OCI-LY7 (cell line): ENCODE measurements around the gene CCNE1. TPM values are rescaled to one million over a fixed set of nuclear protein-coding genes. Genes with fewer than 3 reads are reported as not detected.
A peak's percentile ranks its signal among the peaks of the same experiment; 100 is the strongest.

ENCODE experiments used
- BruUV-seq: library from RNA; stranded (reverse); fragments of 400-500 nt; replicated peaks from 2 replicates; lab custom pipeline; 2021; lab: Mats Ljungman, UMichigan
- CTCF ChIA-PET: fragments of 300-600 bp; sonication (Branson Sonifier 250); formaldehyde crosslinking; loops from one replicate; lab custom pipeline; 2022; ENCODE audit warnings: antibody characterized with exemption; ENCODE audit not compliant: unreplicated experiment; lab: Charles Lee
- POLR2A ChIA-PET: fragments of 300-600 bp; sonication (Branson Sonifier 250); formaldehyde crosslinking; loops from one replicate; lab custom pipeline; 2022; ENCODE audit warnings: antibody characterized with exemption; lab: Charles Lee
- DNase-seq: peaks from one replicate; pipeline ENCODE4 v3.0.0-alpha.2; 2015; ENCODE audit warnings: low spot score
- H2AFZ ChIP-seq: fragments of 200-600 bp; sonication (generic), shearing (Covaris generic); 2 replicates; pipeline ENCODE4 v1.6.1; 2014; ENCODE audit warnings: mild to moderate bottlenecking, antibody characterized with exemption, low read length, moderate library complexity
- H3K27ac ChIP-seq: fragments of 200-600 bp; sonication (generic); 2 replicates; pipeline ENCODE4 v1.5.1; 2014; ENCODE audit warnings: mixed run types, low read depth, mild to moderate bottlenecking, moderate library complexity, low read length, inconsistent platforms; ENCODE audit not compliant: poor library complexity, severe bottlenecking
- H3K36me3 ChIP-seq: fragments of 200-600 bp; sonication (generic); 2 replicates; pipeline ENCODE4 v1.6.1; 2014; ENCODE audit warnings: mild to moderate bottlenecking, antibody characterized with exemption, low read length, moderate library complexity, mixed read lengths; ENCODE audit not compliant: insufficient read depth
- H3K4me1 ChIP-seq: fragments of 200-600 bp; sonication (generic); 2 replicates; pipeline ENCODE4 v1.5.1; 2014; ENCODE audit warnings: mild to moderate bottlenecking, low read length; ENCODE audit not compliant: insufficient read depth, poor library complexity, severe bottlenecking
- H3K4me2 ChIP-seq: fragments of 200-600 bp; sonication (generic); 2 replicates; pipeline ENCODE4 v1.6.1; 2014; ENCODE audit warnings: mild to moderate bottlenecking, low read length
- H3K4me3 ChIP-seq: fragments of 200-600 bp; sonication (generic); 2 replicates; pipeline ENCODE4 v1.5.1; 2014; ENCODE audit warnings: mild to moderate bottlenecking, low read depth, low read length; ENCODE audit not compliant: poor library complexity, severe bottlenecking
- H3K79me2 ChIP-seq: fragments of 200-600 bp; sonication (generic); 2 replicates; pipeline ENCODE4 v1.6.1; 2016; ENCODE audit warnings: low read depth, mild to moderate bottlenecking, low read length, moderate library complexity, mixed read lengths; ENCODE audit not compliant: insufficient read depth
- H3K9me2 ChIP-seq: fragments of 200-600 bp; sonication (generic); 2 replicates; pipeline ENCODE4 v1.6.1; 2016; ENCODE audit warnings: mild to moderate bottlenecking, low read length, mixed read lengths; ENCODE audit not compliant: insufficient read depth
- H3K9me3 ChIP-seq: fragments of 200-600 bp; sonication (generic); 2 replicates; pipeline ENCODE4 v1.6.1; 2014; ENCODE audit warnings: mild to moderate bottlenecking, mixed run types, low read length, mixed read lengths
- H4K20me1 ChIP-seq: fragments of 200-600 bp; sonication (generic); 2 replicates; pipeline ENCODE4 v1.6.1; 2014; ENCODE audit warnings: mild to moderate bottlenecking, antibody characterized with exemption, low read length, moderate library complexity, mixed read lengths; ENCODE audit not compliant: insufficient read depth
- EZH2phosphoT487 ChIP-seq: fragments of 200-600 bp; sonication (generic); IDR thresholded peaks from 2 replicates; pipeline ENCODE4 v1.6.1; 2018; ENCODE audit warnings: low read depth, borderline replicate concordance, mild to moderate bottlenecking, mixed run types, antibody characterized with exemption, low read length, moderate library complexity, mixed read lengths
- intact Hi-C: fragments of 100-400 bp; cut with micrococcal nuclease; formaldehyde crosslinking; loops from one replicate; pipeline ENCODE4 v1.10.0; 2022; ENCODE audit not compliant: unreplicated experiment
- total RNA-seq, 2 experiments: library from RNA; depleted of rRNA in 1 of 2; stranded (reverse); fragments of >200 nt in 1 of 2; shearing (Covaris generic) in 1 of 2; gene quantifications; 2 replicates each; pipeline ENCODE4 v1.2.3, GENCODE V29; 2014 to 2022
- TF ChIP-seq, protein P1 (sequence below): fragments of 200-600 bp; sonication (generic); conservative IDR thresholded peaks from 2 replicates; pipeline ENCODE4 v1.5.1; 2014; ENCODE audit warnings: mild to moderate bottlenecking, antibody characterized with exemption, low read length, moderate library complexity, mixed read lengths

The CCNE1 gene
- total RNA-seq, 2 experiments from 2014 or later: 23.2 to 36.1 TPM

DNA sequence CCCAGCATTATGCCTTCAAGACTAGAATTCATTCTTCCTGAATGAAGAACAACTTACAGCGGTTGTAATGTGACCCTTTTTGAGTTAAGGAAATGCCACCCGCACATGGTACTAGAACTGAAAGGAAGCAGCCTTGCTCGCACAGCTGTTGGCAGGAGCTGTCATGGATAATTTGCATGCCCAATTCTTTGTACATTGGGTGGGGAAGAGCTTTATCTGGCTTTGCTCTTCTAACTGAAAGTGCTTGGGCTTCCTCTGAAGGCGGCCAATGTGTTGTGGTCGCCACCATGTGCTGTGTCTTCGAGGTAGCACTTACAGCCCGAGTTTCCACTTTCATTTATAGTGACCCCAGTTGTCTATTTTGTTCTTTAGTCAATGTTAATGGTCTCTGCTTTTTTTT, 3.4 kb downstream of the CCNE1 start:
- peak overlapping the region; percentile 57 for H3K27ac ChIP-seq
- TF ChIP-seq EZH2phosphoT487: no peak
- TF ChIP-seq, protein P1, sequence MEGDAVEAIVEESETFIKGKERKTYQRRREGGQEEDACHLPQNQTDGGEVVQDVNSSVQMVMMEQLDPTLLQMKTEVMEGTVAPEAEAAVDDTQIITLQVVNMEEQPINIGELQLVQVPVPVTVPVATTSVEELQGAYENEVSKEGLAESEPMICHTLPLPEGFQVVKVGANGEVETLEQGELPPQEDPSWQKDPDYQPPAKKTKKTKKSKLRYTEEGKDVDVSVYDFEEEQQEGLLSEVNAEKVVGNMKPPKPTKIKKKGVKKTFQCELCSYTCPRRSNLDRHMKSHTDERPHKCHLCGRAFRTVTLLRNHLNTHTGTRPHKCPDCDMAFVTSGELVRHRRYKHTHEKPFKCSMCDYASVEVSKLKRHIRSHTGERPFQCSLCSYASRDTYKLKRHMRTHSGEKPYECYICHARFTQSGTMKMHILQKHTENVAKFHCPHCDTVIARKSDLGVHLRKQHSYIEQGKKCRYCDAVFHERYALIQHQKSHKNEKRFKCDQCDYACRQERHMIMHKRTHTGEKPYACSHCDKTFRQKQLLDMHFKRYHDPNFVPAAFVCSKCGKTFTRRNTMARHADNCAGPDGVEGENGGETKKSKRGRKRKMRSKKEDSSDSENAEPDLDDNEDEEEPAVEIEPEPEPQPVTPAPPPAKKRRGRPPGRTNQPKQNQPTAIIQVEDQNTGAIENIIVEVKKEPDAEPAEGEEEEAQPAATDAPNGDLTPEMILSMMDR: peak; percentile 25; the same call in 1 of the 2 replicates
- POLR2A ChIA-PET: interaction anchor here (0.6 to 1.7 kb wide), 6 partner anchors 22 to 201 kb away, joined by 3 to 6 read pairs (median 4); no protein-coding TSS in a partner anchor
- H3K9me3 ChIP-seq: no peaks in the 10 kb centered on the region
- peaks cover 47% of the 10 kb centered on the region for H3K4me1 ChIP-seq
- H3K79me2 ChIP-seq: no peaks in the 10 kb centered on the region
- H2AFZ ChIP-seq: no peak overlapping the region; the same call in 1 of the 2 replicates
- no peak overlapping the region for H3K4me3 ChIP-seq
- BruUV-seq: no TSS peak
- intact Hi-C loops: loop anchor here (1.0 kb wide), 1 partner anchor 55 kb away; no protein-coding TSS in a partner anchor
- H3K9me2 ChIP-seq: no peaks in the 10 kb centered on the region
- peak overlapping the region; percentile 61 for H3K4me2 ChIP-seq
- peak; percentile 82 for DNase-seq
- no peaks in the 10 kb centered on the region for H4K20me1 ChIP-seq
- CTCF ChIA-PET: no interaction called here
- H3K36me3 ChIP-seq: peaks cover 53% of the 10 kb centered on the region

DNA sequence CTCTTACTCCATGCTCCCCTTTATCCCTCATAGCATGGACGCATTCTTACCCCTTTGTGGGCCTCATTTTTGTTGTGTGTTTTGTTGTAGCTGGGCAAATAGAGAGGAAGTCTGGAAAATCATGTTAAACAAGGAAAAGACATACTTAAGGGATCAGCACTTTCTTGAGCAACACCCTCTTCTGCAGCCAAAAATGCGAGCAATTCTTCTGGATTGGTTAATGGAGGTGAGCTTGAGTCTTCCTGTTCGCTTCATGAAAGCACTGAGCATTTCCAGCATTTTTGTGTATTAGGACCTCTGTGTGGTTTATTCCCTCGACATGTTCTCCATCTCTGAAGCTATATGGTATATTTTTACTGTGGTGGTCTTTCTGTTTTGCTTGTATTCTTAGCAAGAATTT, 5.5 kb downstream of the CCNE1 start:
- Histone ChIP-seq H3K27ac (no peak overlapping the region), H3K4me3 (no peak overlapping the region), H2AFZ (no peak overlapping the region), H3K4me2 (no peak overlapping the region), H3K9me2 (no peaks in the 10 kb centered on the region), H3K36me3 (peaks cover 74% of the 10 kb centered on the region), H3K79me2 (no peaks in the 10 kb centered on the region), H4K20me1 (no peaks in the 10 kb centered on the region), H3K9me3 (no peaks in the 10 kb centered on the region), H3K4me1 (peaks cover 38% of the 10 kb centered on the region)
- CTCF ChIA-PET: no interaction called here
- intact Hi-C loops: no loop called here
- POLR2A ChIA-PET: interaction anchor here (0.6 to 0.7 kb wide), 4 partner anchors 9 to 1172 kb away, joined by 3 to 4 read pairs (median 3); no protein-coding TSS in a partner anchor
- DNase-seq: no peak
- TF ChIP-seq, protein P1: no peak
- no peak for TF ChIP-seq EZH2phosphoT487
- BruUV-seq: no TSS peak

DNA sequence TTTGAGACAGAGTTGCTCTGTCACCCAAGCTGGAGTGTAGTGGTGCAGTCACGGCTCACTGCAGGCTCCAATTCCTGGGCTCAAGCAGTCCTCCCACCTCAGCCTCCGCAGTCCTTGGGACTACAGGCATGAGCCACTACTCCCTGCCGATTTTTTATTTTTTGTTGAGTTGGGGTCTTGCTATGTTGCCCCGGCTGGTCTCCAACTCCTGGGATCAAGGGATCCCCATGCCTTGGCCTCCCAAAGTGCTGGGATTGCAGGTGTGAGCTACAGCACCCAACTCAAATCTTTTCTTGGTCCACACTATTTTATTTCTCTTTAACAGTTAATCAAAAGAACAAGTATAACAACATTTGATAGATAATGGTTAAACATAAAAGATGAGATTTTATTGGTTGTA, 7.5 kb downstream of the CCNE1 start:
- POLR2A ChIA-PET: interaction anchor here (0.7 to 1.4 kb wide), 2 partner anchors 18 to 58 kb away, joined by 3 to 7 read pairs; no protein-coding TSS in a partner anchor
- Histone ChIP-seq H3K36me3 (peaks cover 79% of the 10 kb centered on the region), H3K9me2 (no peaks in the 10 kb centered on the region), H3K79me2 (no peaks in the 10 kb centered on the region), H4K20me1 (no peaks in the 10 kb centered on the region), H3K27ac (no peak overlapping the region), H3K9me3 (no peaks in the 10 kb centered on the region), H2AFZ (no peak overlapping the region), H3K4me3 (no peak overlapping the region), H3K4me1 (peaks cover 22% of the 10 kb centered on the region), H3K4me2 (no peak overlapping the region)
- no peak for TF ChIP-seq EZH2phosphoT487
- TF ChIP-seq, protein P1: no peak
- BruUV-seq: no TSS peak
- CTCF ChIA-PET: no interaction called here
- intact Hi-C loops: no loop called here
- DNase-seq: no peak
